IMR-90 (cell line): ENCODE measurements around the gene CFAP299. TPM values are rescaled to one million over a fixed set of nuclear protein-coding genes. Genes with fewer than 3 reads are reported as not detected.

Experiments used
- ATAC-seq: fragments of 200-7000 bp; cut with Tn5 transposase; 2 replicates; pipeline ENCODE4 v1.9.1; 2020; ENCODE audit warnings: low read depth, mild to moderate bottlenecking, moderate library complexity
- BruUV-seq: library from RNA; stranded (reverse); fragments of 400-500 nt; replicated peaks from 2 replicates; lab custom pipeline; 2021; lab: Mats Ljungman, UMichigan
- CTCF ChIA-PET: fragments of 300-600 bp; formaldehyde crosslinking; extraction: SDS; loops from one replicate; lab custom pipeline; 2021; ENCODE audit warnings: antibody characterized with exemption; lab: Yijun Ruan, JAX
- POLR2A ChIA-PET: fragments of 300-600 bp; sonication (Branson Sonifier 250); formaldehyde crosslinking; loops from one replicate; lab custom pipeline; 2022; ENCODE audit warnings: antibody characterized with exemption; ENCODE audit not compliant: unreplicated experiment; lab: Charles Lee
- DNase-seq: peaks from one replicate; pipeline ENCODE4 v3.0.0; 2013
- H2AFZ ChIP-seq: replicated peaks from 2 replicates; pipeline ENCODE3; 2013; ENCODE audit warnings: low read length, mild to moderate bottlenecking; ENCODE audit not compliant: poor library complexity
- H2AK5ac ChIP-seq: 2 replicates; pipeline ENCODE4 v1.6.1; 2013; ENCODE audit warnings: low read depth, low read length, inconsistent platforms
- H2AK9ac ChIP-seq: replicated peaks from 2 replicates; pipeline ENCODE3; 2013; ENCODE audit warnings: mild to moderate bottlenecking, low read depth, low read length, moderate library complexity; ENCODE audit not compliant: poor library complexity
- H2BK120ac ChIP-seq: 2 replicates; pipeline ENCODE4 v1.6.1; 2013; ENCODE audit warnings: low read depth, low read length, inconsistent platforms
- H2BK15ac ChIP-seq: 3 replicates; pipeline ENCODE4 v1.6.1; 2013; ENCODE audit warnings: low read depth, low read length, inconsistent platforms
- H2BK20ac ChIP-seq: 2 replicates; pipeline ENCODE4 v1.6.1; 2013; ENCODE audit warnings: low read depth, mild to moderate bottlenecking, inconsistent platforms, low read length, moderate library complexity
- H2BK5ac ChIP-seq: 2 replicates; pipeline ENCODE4 v1.6.1; 2013; ENCODE audit warnings: mild to moderate bottlenecking, low read depth, low read length, inconsistent platforms; ENCODE audit not compliant: poor library complexity, severe bottlenecking
- H3K14ac ChIP-seq: replicated peaks from 2 replicates; pipeline ENCODE4 v1.6.1; 2013; ENCODE audit warnings: low read depth, low read length, inconsistent platforms
- H3K18ac ChIP-seq: 2 replicates; pipeline ENCODE4 v1.6.1; 2013; ENCODE audit warnings: low read depth, low read length, control low read depth
- H3K23ac ChIP-seq: 2 replicates; pipeline ENCODE4 v1.6.1; 2013; ENCODE audit warnings: low read depth, low read length, inconsistent platforms
- H3K27ac ChIP-seq: 2 replicates; pipeline ENCODE4 v1.5.1; 2013; ENCODE audit warnings: mild to moderate bottlenecking, control low read depth, low read length; ENCODE audit not compliant: insufficient read depth
- H3K27me3 ChIP-seq: 2 replicates; pipeline ENCODE4 v1.6.1; 2013; ENCODE audit warnings: low read length; ENCODE audit not compliant: control insufficient read depth, insufficient read depth
- H3K36me3 ChIP-seq: 2 replicates; pipeline ENCODE4 v1.6.1; 2013; ENCODE audit warnings: low read length, mixed read lengths; ENCODE audit not compliant: control insufficient read depth, insufficient read depth
- H3K4ac ChIP-seq: 2 replicates; pipeline ENCODE4 v1.6.1; 2013; ENCODE audit warnings: low read depth, low read length, inconsistent platforms
- H3K4me1 ChIP-seq: 2 replicates; pipeline ENCODE4 v1.6.1; 2013; ENCODE audit warnings: low read length, mixed read lengths; ENCODE audit not compliant: control insufficient read depth, insufficient read depth
- H3K4me2 ChIP-seq: 2 replicates; pipeline ENCODE4 v1.6.1; 2013; ENCODE audit warnings: low read depth, mild to moderate bottlenecking, control low read depth, low read length, moderate library complexity
- H3K4me3 ChIP-seq: 2 replicates; pipeline ENCODE4 v1.5.1; 2013; ENCODE audit warnings: low read depth, mild to moderate bottlenecking, control low read depth, low read length, moderate library complexity; ENCODE audit not compliant: insufficient read depth
- H3K56ac ChIP-seq: 2 replicates; pipeline ENCODE4 v1.6.1; 2013; ENCODE audit warnings: low read length, inconsistent platforms; ENCODE audit not compliant: insufficient read depth; ENCODE audit errors: extremely low read depth
- H3K79me1 ChIP-seq, 2 experiments: 2 replicates each; pipeline ENCODE4 v1.6.1; 2013; ENCODE audit warnings: low read length in 2 of 2, inconsistent platforms in 1 of 2, low read depth in 1 of 2
- H3K9ac ChIP-seq: 2 replicates; pipeline ENCODE4 v1.6.1; 2013; ENCODE audit warnings: low read depth, low read length, control low read depth
- H3K9me1 ChIP-seq: 2 replicates; pipeline ENCODE4 v1.6.1; 2013; ENCODE audit warnings: low read length, inconsistent platforms; ENCODE audit not compliant: insufficient read depth
- H3K9me3 ChIP-seq: 2 replicates; pipeline ENCODE4 v1.6.1; 2013; ENCODE audit warnings: low read length; ENCODE audit not compliant: control insufficient read depth, insufficient read depth
- H4K20me1 ChIP-seq: 2 replicates; pipeline ENCODE4 v1.6.1; 2013; ENCODE audit warnings: low read length, inconsistent platforms; ENCODE audit not compliant: insufficient read depth
- H4K5ac ChIP-seq: 2 replicates; pipeline ENCODE4 v1.6.1; 2013; ENCODE audit warnings: mild to moderate bottlenecking, low read depth, low read length, control low read depth
- H4K8ac ChIP-seq, 2 experiments: 2 replicates each; pipeline ENCODE4 v1.6.1; 2013; ENCODE audit warnings: low read depth in 2 of 2, low read length in 2 of 2, control low read depth in 1 of 2, inconsistent platforms in 1 of 2
- H4K91ac ChIP-seq: 2 replicates; pipeline ENCODE4 v1.6.1; 2013; ENCODE audit warnings: low read depth, low read length, inconsistent platforms; ENCODE audit not compliant: insufficient read depth
- BHLHE40 ChIP-seq: fragments of 150-350 bp; IDR thresholded peaks from 2 replicates; pipeline ENCODE4 v1.6.1; 2016; ENCODE audit warnings: mild to moderate bottlenecking, low read depth, low read length
- CEBPB ChIP-seq: IDR thresholded peaks from 2 replicates; pipeline ENCODE4 v1.6.1; 2012; ENCODE audit warnings: low read depth, low read length, improper control_type of control experiment
- CHD1 ChIP-seq: IDR thresholded peaks from 2 replicates; pipeline ENCODE4 v1.6.1; 2012; ENCODE audit warnings: low read depth, low read length, improper control_type of control experiment
- FOS ChIP-seq: fragments of 150-350 bp; IDR thresholded peaks from 2 replicates; pipeline ENCODE4 v1.6.1; 2016; ENCODE audit warnings: low read depth, low read length
- MAFK ChIP-seq: IDR thresholded peaks from 2 replicates; pipeline ENCODE4 v1.6.1; 2012; ENCODE audit warnings: low read depth, low read length, improper control_type of control experiment
- MAZ ChIP-seq: IDR thresholded peaks from 2 replicates; pipeline ENCODE4 v1.6.1; 2012; ENCODE audit warnings: low read depth, mild to moderate bottlenecking, low read length, improper control_type of control experiment, moderate library complexity, borderline replicate concordance
- MXI1 ChIP-seq: IDR thresholded peaks from 2 replicates; pipeline ENCODE4 v1.6.1; 2012; ENCODE audit warnings: low read depth, mild to moderate bottlenecking, low read length, moderate library complexity, borderline replicate concordance
- NFE2L2 ChIP-seq: fragments of 150-350 bp; IDR thresholded peaks from 2 replicates; pipeline ENCODE4 v1.6.1; 2016; ENCODE audit warnings: low read depth, mild to moderate bottlenecking, low read length
- POLR2A ChIP-seq: IDR thresholded peaks from 2 replicates; pipeline ENCODE4 v1.6.1; 2012; ENCODE audit warnings: mild to moderate bottlenecking, low read depth, low read length
- RAD21 ChIP-seq: IDR thresholded peaks from 2 replicates; pipeline ENCODE4 v1.6.1; 2012; ENCODE audit warnings: low read length, improper control_type of control experiment
- RCOR1 ChIP-seq: IDR thresholded peaks from 2 replicates; pipeline ENCODE4 v1.6.1; 2012; ENCODE audit warnings: mild to moderate bottlenecking, low read length, improper control_type of control experiment; ENCODE audit not compliant: insufficient replicate concordance
- RFX5 ChIP-seq: IDR thresholded peaks from 2 replicates; pipeline ENCODE4 v1.8.0; 2012; ENCODE audit warnings: low read depth, mild to moderate bottlenecking, low read length, moderate library complexity
- SMC3 ChIP-seq: fragments of 150-350 bp; IDR thresholded peaks from 2 replicates; pipeline ENCODE4 v1.6.1; 2016; ENCODE audit warnings: low read depth, mild to moderate bottlenecking, antibody characterized with exemption, low read length, moderate library complexity
- USF2 ChIP-seq: fragments of 150-350 bp; IDR thresholded peaks from 2 replicates; pipeline ENCODE4 v1.6.1; 2017; ENCODE audit warnings: mild to moderate bottlenecking, antibody characterized with exemption, low read length, low read depth
- WGBS, 2 experiments: methylation state at CpG; one replicate each; pipeline versions ENCODE4 v1.1.5 to v1.1.7; 2013; ENCODE audit warnings: missing lambda C conversion rate in 2 of 2; ENCODE audit not compliant: insufficient read length in 1 of 2; ENCODE audit errors: extremely low coverage in 2 of 2; 5-methylcytosine and 5-hydroxymethylcytosine counted together
- dilution Hi-C: fragments of 300-500 bp; cut with HindIII; formaldehyde crosslinking; loops from one replicate; pipeline ENCODE4 v1.14.3; 2018; ENCODE audit warnings: low sequenced_read_pairs; ENCODE audit not compliant: unreplicated experiment
- in situ Hi-C: fragments of 300-500 bp; cut with MboI; formaldehyde crosslinking; loops from 3 replicates; pipeline ENCODE4 v1.14.3; 2019; ENCODE audit warnings: low sequenced_read_pairs, inconsistent platforms, mixed read lengths
- intact Hi-C: fragments of 100-400 bp; cut with micrococcal nuclease; formaldehyde crosslinking; loops from 2 replicates; pipeline ENCODE4 v1.10.0; 2022
- polyA plus RNA-seq, 3 experiments: library from polyadenylated mRNA; depleted of rRNA; stranded (reverse); fragments of >200 nt; gene quantifications; 2 replicates each; pipeline ENCODE4 v1.2.3, GENCODE V29; 2012; ENCODE audit warnings: low replicate concordance in 1 of 3
- total RNA-seq: library from RNA; depleted of rRNA; stranded (reverse); fragments of >200 nt; gene quantifications from 2 replicates; pipeline ENCODE4 v1.2.3, GENCODE V29; 2012
- TF ChIP-seq, protein P1 (sequence below): conservative IDR thresholded peaks from 2 replicates; pipeline ENCODE4 v1.5.1; 2012; ENCODE audit warnings: mild to moderate bottlenecking, low read depth, low read length, improper control_type of control experiment
- TF ChIP-seq, protein P2 (sequence below): fragments of 150-350 bp; IDR thresholded peaks from 2 replicates; pipeline ENCODE4 v1.6.1; 2016; ENCODE audit warnings: low read depth, mild to moderate bottlenecking, low read length, moderate library complexity, borderline replicate concordance

Gene CFAP299
- total and polyA plus RNA-seq, 2 of the 4 experiments (the other 2 are of a cell fraction) = 1.0 to 1.1 TPM

DNA sequence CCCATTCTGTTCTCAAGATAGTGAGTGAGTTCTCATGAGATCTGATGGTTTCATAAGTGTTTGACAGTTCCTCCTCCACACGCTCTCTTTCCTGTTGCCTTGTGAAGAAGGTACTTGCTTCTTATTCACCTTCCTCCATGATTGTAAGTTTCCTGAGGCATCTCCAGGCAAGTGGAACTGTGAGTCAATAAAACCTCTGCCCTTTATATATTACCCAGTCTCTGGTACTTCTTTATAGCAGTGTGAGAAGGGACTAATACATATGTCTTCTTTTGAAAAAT, 58.4 kb downstream of the CFAP299 start:
- H3K4me1 ChIP-seq = no peaks in the 10 kb centered on the region; the same call in 1 of the 2 replicates
- no peak overlapping the region for H2BK15ac ChIP-seq
- no peaks in the 10 kb centered on the region for H3K9me1 ChIP-seq
- H2AK5ac ChIP-seq = peak overlapping the region; percentile 73; the same call in 1 of the 2 replicates
- no peak overlapping the region for H3K14ac ChIP-seq
- H3K4me3 ChIP-seq = no peak overlapping the region
- CTCF ChIA-PET = no interaction called here
- TF ChIP-seq POLR2A (no peak), BHLHE40 (no peak), NFE2L2 (no peak), MAZ (no peak), RFX5 (no peak), CEBPB (no peak), MXI1 (no peak), RAD21 (no peak), CHD1 (no peak), FOS (no peak), RCOR1 (no peak), USF2 (no peak), SMC3 (no peak), MAFK (no peak)
- TF ChIP-seq, protein P1, sequence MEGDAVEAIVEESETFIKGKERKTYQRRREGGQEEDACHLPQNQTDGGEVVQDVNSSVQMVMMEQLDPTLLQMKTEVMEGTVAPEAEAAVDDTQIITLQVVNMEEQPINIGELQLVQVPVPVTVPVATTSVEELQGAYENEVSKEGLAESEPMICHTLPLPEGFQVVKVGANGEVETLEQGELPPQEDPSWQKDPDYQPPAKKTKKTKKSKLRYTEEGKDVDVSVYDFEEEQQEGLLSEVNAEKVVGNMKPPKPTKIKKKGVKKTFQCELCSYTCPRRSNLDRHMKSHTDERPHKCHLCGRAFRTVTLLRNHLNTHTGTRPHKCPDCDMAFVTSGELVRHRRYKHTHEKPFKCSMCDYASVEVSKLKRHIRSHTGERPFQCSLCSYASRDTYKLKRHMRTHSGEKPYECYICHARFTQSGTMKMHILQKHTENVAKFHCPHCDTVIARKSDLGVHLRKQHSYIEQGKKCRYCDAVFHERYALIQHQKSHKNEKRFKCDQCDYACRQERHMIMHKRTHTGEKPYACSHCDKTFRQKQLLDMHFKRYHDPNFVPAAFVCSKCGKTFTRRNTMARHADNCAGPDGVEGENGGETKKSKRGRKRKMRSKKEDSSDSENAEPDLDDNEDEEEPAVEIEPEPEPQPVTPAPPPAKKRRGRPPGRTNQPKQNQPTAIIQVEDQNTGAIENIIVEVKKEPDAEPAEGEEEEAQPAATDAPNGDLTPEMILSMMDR = no peak
- TF ChIP-seq, protein P2, sequence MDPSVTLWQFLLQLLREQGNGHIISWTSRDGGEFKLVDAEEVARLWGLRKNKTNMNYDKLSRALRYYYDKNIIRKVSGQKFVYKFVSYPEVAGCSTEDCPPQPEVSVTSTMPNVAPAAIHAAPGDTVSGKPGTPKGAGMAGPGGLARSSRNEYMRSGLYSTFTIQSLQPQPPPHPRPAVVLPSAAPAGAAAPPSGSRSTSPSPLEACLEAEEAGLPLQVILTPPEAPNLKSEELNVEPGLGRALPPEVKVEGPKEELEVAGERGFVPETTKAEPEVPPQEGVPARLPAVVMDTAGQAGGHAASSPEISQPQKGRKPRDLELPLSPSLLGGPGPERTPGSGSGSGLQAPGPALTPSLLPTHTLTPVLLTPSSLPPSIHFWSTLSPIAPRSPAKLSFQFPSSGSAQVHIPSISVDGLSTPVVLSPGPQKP = no peak
- no CpG with 5 or more reads among the region's 1 CpG for WGBS, 2 experiments
- peaks cover 0 to 7% of the 10 kb centered on the region in 2 experiments; a peak in 1 of 4 replicates for H3K79me1 ChIP-seq
- no peak for DNase-seq
- no peaks in the 10 kb centered on the region for H4K20me1 ChIP-seq
- peak overlapping the region; percentile 40; the same call in 1 of the 2 replicates for H3K18ac ChIP-seq
- no TSS peak for BruUV-seq
- H3K23ac ChIP-seq = no peak overlapping the region
- no peak overlapping the region for H3K4ac ChIP-seq
- H3K9ac ChIP-seq = no peak overlapping the region
- POLR2A ChIA-PET = no interaction called here
- peak overlapping the region; percentile 3 for H2BK5ac ChIP-seq
- no peak overlapping the region for H3K4me2 ChIP-seq
- H4K8ac ChIP-seq = no peak overlapping the region; a peak in 1 of 4 replicates
- H3K56ac ChIP-seq = no peak overlapping the region
- intact Hi-C loops (no loop called here), in situ Hi-C loops (no loop called here), dilution Hi-C loops (no loop called here)
- ATAC-seq = no peak
- no peaks in the 10 kb centered on the region for H3K27me3 ChIP-seq
- peak overlapping the region; percentile 40 for H2BK120ac ChIP-seq
- no peak overlapping the region for H3K27ac ChIP-seq
- H3K9me3 ChIP-seq = no peaks in the 10 kb centered on the region
- H4K5ac ChIP-seq = no peak overlapping the region
- no peaks in the 10 kb centered on the region for H3K36me3 ChIP-seq
- no peak overlapping the region for H2AFZ ChIP-seq
- H2BK20ac ChIP-seq = peak overlapping the region; percentile 26; the same call in 1 of the 2 replicates
- H4K91ac ChIP-seq = no peak overlapping the region
- H2AK9ac ChIP-seq = no peak overlapping the region
